ENCODE results near the gene MPL.

MPL gene

GRCh38 chr1:43327549-43328292, 9.9 kb upstream of the MPL start:
- no peak for DNase-seq

DNA sequence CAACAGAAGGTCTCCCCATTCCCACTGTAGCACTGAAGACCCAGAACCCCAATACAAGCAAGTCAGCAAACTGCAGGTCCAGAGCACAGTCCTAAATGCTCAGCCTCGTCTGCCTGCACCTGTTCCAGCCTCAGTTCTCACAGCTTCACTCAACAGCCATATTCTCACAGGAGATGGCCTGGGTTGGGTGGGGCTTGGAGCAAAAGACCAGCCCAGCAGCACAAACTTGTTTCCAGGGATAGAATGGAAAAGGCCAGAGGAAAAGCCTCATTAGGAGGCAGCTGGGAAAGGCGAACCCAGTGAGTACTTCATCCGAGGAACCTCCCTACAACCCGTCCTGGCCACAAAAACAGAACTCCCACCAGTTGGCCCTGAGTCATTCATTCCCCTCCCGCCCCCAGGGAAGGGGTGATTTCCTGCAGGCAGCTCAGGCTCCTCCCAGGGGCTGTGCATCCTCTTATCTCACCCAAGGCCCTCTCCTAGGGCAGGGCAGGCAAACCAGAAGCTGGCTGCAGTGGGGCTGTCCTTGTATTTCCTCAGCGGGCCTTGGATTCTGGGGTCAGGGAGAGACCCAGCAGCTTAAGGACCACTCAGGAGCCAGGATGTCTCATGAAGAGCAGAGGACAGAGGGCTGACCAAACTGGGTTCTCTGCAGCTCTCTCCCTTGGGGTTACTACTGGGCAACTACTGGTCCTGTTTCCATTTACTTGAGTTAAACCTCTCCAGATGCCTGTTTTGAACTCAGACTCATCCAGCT, 7.4 kb upstream of the MPL start:
- peak; percentile 80 for DNase-seq

DNA sequence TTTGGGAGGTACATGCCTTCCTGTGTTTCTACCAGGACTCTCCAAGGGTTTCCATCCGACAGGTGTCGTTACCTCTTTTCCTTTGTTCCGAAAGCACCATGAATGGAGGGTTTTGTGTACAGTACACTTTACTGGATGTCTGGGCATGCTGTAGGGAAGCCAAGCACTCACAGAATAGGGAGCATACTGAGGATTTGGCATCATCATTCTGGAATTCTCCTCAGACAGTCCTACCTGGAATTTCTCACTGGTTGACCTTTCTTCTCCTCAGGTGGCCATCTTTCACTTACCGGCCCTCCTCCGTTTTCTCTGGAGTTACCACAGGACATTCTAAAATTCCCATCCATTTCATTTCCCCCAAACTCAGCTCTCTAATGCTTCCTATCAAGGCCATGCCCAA, 5.9 kb upstream of the MPL start:
- DNase-seq, result no peak

DNA sequence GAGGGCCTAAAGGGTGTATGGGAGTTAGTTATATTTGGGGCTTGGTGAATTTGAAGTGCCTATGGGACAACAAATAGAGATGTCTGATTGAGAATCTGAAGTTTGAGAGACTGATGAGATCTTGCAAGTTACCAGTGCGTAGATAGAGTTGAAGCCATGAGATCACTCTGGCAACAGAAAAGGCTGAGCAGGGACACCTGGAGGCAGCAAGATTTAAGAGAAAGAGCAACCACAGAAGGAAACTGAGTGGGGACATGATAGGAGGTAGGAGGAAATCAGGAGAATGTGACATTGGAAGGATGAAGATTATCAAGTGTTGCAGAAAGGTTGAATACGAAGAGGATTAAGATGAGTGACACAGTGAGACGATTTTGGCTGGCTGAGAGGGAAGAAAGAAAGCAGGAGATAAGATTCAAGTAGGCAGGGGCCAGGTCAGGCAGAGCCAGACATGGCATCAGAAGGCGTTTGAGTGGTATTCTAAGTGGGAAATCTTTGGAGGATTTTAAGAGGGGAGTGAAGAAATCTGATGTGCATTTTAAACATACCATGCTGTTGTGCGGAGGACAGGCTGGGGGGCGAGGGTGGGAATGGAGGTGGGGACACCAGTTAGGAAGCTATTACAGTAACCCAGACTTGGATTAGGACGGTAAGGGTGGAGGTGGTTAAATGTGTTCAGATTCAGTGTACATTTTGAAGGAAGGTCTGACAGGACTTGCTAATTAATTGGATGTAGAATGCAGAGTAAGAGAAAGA, 3.0 kb upstream of the MPL start:
- no peak for DNase-seq

DNA sequence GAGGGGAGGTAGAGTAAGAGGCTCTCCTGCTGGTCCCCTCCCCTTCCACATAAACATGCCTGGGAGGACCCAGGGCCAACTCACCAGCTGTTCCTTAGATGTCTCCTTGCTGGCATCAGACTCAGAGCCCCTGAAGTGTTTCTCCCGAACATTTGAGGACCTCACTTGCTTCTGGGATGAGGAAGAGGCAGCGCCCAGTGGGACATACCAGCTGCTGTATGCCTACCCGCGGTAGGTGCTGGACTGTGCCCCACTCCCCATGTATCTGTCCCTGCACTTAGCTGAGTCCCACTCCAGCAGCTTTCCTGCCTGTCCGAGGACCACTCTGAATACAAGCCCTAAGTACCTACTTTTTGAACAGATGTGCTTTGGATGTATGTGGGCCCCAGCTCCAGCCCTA, 383 bp downstream of the MPL start:
- no peak for DNase-seq

DNA sequence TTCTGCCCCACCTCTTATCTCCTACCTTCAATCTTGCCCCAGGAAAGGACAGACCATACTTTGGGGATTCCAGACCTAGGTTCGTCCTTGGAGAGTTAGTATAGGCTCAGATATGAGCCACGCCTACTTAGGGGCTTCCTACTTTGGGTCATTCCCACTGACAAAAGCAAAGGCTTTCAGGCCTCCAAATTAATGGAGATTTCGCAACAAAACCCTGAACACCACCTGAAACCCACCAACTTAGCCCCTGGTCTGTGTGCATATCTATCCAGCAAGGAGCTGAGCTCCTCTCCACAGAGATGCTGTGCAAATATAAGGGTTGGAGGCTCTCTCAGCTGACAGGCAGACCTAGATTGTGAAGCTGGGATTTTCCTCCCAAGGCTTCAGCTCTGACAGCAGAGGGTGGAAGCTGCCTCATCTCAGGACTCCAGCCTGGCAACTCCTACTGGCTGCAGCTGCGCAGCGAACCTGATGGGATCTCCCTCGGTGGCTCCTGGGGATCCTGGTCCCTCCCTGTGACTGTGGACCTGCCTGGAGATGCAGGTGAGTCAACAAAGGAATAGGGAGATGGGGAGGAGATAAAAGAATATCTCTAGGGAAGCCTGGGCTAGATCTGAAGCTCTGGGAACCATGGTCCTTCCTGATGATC, 2.1 kb downstream of the MPL start:
- DNase-seq, result no peak

GRCh38 chr1:43340559-43340958, 2.9 kb downstream of the MPL start:
- no peak for DNase-seq

DNA sequence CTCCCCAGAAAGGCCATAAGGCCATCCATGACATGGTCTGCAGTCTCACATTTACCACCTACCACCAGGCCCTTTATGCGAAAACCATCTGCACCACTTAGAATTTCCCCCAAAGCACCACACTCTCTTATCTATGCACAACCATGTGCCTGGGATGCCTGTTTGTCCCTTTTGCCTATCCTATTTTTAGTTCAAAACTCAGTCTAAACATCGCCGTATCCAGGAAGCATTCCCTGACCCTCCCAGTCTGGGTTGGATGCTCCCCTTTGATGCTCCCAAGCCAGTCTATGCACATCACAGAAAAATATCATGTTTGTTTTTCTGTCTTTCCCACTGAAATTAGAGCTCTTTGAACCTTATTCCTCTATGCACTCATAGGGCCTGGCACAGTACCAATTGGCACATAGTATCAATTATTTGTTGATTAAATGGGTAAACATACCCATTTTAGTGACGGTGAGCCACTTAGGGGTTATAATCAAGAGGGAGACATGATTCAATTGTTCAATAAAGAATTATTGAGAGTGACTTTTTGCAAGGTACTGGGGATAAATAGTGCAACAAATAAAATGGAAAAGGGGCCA, 6.7 kb downstream of the MPL start:
- no peak for DNase-seq

DNA sequence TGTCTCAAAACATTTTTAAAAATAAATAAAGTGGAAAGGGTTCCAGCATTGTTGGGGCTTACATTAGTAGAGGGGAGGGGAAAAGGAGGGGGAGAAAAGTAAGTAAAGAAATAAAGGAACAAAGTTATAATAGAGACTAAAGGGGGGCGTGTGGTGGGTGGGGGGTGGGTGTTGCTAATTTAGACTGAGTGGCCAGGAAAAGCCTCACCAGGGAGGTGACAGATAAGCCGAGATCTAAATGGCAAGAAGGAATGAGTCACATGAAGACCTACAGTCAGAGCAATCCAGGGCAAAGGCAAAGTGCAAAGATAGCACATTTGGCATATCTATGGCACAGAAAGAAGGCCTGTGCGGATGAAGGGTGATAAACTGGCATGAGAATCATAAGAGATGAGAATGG, 7.5 kb downstream of the MPL start:
- DNase-seq, result no peak

DNA sequence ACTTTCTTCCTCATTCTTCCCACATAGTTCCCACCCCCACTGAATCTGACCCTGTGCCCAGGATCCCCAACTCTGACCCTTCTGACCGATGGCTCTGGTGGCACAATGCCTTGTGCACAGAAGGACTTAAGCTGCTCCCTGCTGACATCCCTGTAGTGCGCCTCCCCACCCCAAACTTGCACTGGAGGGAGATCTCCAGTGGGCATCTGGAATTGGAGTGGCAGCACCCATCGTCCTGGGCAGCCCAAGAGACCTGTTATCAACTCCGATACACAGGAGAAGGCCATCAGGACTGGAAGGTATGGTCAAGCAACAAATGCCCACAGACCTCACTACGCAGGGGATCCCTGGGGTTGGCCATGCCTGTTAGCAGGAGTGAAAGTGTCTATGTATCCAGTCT, 9.0 kb downstream of the MPL start:
- DNase-seq, result no peak

- no peak for DNase-seq
Observed at GRCh38 chr1:43348343-43348808, 10.8 kb downstream of the MPL start.

- DNase-seq, result peak; percentile 78
Observed at GRCh38 chr1:43348809-43349593, 11.4 kb downstream of the MPL start.

DNA sequence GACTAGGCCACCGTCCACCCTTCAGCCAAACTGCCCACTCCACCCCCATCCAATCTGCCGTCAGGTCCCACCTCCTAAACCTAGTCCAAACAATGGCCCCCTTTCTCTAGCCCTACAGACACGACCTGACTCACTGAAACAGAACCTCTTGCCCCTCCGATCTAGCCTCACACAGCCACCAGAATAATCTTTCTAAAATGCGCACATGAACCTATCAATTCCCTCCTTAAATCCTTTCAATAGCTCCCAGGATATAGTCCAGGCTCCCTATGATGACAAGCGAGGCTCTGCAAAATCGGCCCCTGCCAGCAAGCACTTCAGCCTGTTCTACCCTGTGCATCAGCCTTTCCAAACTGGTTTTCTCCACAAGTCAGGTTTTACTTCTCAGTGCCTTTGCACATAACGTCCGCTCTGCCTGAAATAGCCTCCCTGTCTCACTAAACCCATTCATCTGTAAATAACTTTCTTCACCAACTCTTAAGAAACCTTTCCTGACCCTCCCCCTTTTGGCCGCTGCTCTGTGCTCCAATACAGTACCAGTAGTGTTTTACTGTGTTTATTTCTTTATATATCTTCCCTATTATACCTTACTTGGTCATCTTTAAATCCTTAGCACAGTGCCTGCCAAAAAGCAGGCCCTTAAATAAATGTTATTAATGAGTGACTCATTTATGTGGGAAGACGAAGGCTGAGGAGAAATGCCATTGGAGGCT, 12.1 kb downstream of the MPL start:
- no peak for DNase-seq

DNA sequence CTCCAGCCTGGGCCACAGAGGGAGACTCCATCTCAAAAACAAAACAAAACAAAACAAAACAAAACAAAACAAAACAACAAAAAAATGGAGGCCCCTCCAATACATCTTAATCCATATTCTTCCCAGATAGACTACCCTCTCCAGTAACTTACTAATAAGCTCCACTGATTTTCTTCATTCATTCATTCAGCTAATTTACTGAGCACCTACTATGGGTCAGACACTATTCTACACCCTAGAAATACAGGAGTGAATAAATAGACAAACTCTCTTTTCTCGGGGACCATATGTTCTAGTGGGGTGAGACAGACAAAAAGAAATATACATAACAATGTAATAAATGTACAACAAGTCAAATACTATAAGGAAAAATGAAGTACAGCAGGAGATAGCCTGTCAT, 13.4 kb downstream of the MPL start:
- DNase-seq, result no peak

GRCh38 chr1:43351421-43352350, 14.1 kb downstream of the MPL start:
- no peak for DNase-seq

DNA sequence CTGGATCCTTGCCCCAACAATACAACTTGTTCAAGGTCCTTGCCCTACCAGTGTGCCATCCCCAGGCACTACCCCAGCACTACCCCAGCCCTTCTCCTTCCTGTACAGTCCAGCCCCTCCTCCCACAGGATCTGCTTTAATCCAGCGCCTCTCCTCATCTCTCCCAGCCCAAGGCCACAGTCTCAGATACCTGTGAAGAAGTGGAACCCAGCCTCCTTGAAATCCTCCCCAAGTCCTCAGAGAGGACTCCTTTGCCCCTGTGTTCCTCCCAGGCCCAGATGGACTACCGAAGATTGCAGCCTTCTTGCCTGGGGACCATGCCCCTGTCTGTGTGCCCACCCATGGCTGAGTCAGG, 14.7 kb downstream of the MPL start:
- DNase-seq, result no peak

DNA sequence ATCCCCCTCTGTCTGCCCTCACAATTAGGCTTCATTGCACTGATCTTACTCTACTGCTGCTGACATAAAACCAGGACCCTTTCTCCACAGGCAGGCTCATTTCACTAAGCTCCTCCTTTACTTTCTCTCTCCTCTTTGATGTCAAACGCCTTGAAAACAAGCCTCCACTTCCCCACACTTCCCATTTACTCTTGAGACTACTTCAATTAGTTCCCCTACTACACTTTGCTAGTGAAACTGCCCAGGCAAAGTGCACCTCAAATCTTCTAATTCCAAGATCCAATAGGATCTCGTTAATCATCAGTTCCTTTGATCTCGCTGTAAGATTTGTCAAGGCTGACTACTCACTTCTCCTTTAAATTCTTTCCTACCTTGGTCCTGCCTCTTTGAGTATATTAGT, 15.3 kb downstream of the MPL start:
- DNase-seq, result no peak

DNA sequence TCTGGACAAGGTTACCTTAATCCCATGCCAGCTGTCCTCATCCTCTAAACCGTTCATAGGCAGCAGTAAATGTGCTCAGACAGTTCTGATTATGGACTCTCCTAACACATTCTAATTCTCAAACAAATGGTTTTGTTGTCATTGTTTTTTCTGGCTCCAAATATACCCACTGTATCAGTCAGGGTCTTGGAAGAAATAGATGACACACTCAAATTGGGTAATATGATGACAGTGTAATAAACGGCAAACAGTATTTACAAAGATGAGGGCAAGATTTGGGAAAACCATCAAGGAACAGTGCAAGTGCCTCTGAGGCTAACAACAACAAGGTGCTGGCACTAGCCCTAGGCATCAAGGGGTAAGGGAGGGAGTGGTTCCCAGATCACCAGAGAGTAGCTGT, 16.9 kb downstream of the MPL start:
- DNase-seq, result no peak

DNA sequence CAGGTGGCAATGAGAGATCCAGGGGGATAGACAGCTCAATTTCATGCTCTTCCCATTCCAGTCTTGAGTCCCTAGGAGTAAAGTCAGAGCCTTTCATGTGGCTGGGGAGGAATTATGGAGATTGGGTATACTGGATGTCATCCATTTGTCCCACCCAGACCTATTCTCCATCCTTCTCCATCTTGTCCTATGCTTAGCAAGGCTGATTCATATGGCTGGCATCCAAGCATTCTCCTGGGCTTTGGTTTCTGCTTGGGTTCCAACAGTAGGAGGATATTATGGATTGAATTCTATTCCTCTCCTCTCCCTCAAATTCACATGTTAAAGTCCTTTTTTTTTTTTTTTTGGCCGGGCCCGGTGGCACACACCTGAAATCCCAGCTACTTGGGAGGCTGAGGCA, 17.3 kb downstream of the MPL start:
- DNase-seq, result no peak

DNA sequence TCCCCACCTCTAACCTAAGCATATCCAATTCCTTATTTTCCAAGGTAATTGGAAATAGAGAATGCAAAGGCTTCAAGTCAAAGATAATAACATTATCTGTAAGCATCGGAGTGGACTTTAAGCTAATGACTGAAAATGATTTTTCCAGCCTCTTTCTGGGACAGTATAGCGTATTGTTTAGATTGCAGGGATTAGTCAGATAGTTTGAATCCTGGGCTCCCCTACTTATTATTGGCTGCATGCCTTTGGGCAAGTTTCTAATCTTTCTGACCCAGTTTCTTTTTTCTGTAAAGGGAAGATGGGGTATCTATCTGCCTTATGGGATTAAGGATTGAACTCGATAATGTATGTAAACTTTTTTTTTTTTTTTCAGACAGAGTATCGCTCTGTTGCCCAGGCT, 19.6 kb downstream of the MPL start:
- no peak for DNase-seq
